HG02610 (cell line): ENCODE results near the gene CHODL.

Source experiments
- ATAC-seq: cut with Tn5 transposase; IDR thresholded peaks from one replicate; pipeline ENCODE4 v1.9.1; 2021; ENCODE audit warnings: mild to moderate bottlenecking, moderate library complexity; ENCODE audit not compliant: unreplicated experiment

The CHODL gene

GRCh38 chr21:18285379-18285778, 40.7 kb downstream of the CHODL start:
- ATAC-seq, result no peak

- ATAC-seq, result no peak
Measured at GRCh38 chr21:18289876-18290275, 45.2 kb downstream of the CHODL start.

GRCh38 chr21:18294100-18294499, 49.5 kb downstream of the CHODL start:
- ATAC-seq, result no peak

GRCh38 chr21:18298228-18298627, 53.6 kb downstream of the CHODL start:
- ATAC-seq, result no peak
